ENCODE data around the gene CSRP3.
"Not testable (repeated sequence)": the region's sequence is repeated elsewhere in the genome, so short reads cannot be mapped to it uniquely, and the experiment has no call there.

Gene CSRP3

DNA sequence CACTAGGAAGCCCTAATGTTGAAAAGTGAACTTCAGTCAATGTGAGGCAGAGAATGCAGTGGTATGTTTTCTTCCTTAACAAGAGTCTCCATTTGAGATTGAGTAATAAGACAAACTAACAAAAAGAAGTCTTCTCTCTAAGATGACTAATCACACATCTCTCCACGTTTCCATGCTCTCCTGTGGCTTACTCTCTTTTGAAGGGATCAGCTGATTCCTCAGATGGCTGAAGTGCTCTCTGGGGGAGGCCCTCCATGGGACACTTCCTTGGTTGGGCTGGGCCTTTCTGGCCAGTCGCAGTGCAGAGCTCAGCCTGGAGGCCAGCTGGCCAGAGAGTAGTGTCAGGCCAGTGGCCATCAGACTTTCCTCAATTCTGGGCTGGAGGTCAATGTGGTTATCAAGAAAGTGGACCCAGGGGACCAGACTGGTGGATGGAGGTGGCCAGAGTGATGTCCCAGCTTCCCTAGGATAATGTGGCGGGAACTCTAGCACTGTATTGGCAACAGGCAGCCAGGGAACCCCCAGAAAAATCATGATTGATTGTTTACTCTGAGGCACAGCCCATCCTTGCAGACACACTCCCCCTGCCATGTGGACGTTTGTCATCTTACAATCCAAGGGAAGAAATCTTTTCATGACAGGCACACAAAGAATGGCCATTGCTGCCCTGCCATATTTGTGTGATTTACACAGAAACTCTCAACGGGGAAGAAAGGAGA, 14.5 kb downstream of the CSRP3 start:
- peak in 1 of 58 donors; percentile 37 for DNase-seq

DNA sequence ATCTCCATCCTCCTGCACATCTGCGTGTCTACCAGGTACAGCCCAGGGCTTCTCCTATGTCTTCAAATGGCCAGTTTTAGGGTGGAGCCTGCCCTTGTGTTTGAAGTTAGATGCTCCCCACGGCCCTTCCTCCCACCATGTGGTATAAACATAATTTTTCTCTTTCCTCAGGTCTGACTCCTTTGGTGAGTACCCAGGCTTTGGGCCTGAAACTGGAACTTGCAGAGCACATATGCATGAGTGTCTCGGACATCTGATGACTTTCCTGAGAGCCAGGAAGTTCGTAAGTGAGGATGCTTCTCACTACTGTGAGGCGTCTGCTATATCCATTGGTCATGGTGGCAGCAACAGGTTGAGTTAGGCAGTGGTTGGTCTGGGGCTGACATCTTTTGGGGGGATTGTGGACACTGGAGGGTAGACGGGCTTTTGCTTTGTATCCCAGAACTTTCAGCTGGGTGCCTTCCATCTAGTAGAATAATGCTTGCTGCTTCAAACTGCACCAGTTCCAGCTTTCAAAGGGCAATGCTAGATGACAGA, 16.2 kb downstream of the CSRP3 start:
- no peak for DNase-seq

DNA sequence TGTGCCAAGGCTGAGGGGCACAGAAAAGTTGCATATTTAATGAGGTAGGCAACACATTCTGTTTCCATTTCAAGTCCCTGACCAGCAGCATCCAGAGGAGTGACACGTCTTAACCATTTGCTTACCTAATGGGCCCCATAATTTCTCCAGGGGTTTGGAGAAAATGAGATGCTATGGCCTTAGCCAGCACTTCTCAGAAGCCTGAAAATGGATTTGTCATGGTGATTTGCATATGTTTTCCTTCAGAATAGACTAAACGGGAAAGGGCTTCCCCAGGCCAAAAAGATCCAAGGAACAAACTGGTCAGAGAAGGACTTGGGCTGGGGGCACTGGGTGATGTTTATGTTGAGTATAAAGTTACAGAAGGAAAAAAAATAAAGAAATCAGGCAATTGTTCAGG, 16.7 kb downstream of the CSRP3 start:
- DNase-seq = no peak

DNA sequence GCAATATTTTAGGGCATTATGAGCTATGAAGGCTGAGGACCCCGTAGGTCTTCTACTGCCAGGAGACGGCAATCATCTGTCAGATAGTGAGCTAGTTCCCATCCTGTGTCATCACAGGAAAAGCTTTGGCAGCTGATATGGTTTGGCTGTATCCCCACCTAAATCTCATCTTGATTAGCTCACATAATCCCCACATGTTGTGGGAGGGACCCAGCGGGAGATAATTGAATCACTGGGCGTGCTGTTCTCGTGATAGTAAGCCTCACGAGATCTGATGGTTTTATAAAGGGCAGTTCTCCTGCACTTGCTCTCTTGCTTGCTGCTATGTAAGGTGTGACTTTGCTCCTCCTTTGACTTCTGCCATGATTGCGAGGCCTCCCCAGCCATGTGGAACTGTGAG, 18.1 kb downstream of the CSRP3 start:
- no peak for DNase-seq

DNA sequence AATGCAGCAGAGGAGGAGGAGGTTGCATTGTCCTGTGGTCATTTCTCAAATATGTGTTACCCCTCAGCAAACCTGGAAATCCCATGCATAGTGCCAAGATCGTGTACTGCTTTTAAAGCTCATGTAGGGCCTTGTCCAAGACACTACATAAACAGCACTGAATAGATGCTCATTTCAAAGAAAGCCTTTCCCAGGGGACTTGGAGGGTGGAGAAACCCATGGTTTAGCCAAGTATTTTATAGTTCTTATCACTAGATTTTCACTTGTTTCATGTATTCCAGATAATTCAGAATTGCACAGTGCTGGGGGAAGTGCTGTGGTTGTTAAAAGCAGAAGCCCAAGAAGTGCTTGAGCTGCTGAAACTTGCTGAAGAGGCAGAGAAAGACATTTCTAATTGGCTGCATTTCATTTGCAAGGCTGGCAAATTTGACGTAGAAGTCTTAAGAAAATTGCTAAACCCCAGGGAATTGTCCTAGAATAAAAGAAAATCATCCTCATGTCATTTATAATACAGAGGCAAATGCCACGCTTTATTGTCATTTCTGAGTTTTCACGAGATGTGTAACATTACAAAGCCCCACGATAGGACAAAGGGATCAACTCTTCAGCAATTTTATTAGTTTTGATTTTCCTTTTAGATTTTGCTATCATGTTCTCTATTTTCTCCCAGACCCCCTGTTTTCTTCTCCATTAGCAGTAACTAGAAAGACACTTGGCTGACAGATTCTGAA, 20.1 kb downstream of the CSRP3 start:
- no peak for DNase-seq

DNA sequence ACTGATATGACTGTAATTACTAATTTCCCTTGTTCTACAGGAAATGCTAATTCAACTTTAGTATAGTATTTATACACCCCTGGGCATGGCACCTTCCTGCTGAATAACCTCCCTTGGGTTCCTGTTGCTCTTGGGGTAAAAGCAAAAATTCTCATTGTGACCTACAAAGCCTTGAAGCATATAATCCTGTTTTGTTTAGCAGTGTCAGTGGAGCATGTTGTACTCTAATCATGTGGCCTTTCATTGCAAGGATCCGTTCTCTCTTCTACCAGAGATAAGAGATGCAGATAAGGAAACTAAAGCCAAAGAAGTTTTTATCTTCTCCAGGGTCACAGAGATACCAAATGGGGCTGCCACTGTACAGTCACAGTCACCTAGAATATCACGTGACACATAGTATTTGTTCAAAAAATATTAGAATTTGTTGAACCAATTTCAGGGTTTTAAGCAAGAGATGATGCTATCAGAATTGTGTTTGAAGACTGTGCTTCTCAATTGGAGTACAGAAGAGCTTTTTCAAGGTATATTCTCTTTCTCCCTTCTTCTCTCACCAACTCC, 25.1 kb downstream of the CSRP3 start:
- no peak for DNase-seq

DNA sequence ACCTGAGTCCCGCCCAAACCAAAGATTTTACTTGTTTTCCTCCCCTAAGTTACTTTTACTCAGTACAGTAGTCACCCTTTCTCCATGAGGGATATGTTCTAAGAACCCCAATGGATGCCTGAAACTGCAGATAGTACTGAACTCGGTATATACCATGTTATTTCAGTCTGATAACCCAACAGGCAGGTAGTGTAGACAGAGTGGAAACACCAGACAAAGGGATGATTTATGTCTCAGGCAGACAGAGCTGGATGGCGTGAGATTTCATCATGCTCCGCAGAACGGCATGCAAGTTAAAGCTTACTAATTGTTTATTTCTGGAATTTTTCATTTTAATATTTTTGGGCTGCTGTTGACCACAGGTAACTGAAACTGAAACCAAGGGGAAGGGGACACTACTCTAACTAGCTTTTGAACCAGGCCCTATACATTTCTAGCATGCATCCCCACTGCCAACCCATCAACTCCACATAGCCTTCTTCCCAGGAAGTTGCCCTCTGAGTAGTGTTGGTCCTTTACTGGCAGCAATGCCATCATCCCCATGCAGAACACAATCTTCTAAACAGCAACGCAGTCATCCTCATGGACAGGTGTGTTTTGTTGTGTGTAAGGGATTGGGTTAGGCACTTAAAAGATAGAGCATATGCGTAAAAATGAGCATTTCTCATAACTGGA, 27.7 kb downstream of the CSRP3 start:
- no peak for DNase-seq

DNA sequence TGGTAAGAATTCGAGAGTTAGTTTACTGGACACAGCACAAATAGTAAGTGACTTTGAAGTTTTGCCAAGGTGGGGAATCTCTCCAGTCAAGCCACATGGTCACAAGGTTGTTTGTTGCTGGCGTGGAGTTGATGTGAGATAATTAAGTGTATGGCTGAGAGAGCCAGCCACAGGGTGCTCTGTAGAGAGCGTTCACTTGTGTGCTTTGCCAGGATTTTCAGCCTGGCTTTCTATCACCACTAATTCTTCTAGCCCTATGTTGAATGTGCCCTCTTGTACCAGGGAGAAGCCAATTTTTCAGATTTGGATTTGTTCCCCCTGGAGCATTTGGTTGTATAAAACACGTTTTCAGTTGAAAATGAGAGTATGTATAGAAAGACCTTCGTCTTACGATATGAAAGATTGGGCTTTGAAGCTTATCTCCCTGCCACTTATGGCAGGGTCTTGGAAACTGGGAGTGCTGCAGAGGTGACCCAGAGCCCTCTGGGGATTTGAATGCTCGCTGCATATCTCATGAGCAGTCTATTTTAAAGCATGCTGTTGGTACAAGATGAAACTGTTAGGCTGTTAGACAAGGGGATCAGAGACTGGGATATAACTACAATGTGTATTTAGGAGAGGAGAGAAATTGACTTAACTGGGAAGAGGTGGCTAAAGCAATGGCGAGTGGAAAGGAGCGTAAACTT, 28.6 kb downstream of the CSRP3 start:
- DNase-seq = no peak

DNA sequence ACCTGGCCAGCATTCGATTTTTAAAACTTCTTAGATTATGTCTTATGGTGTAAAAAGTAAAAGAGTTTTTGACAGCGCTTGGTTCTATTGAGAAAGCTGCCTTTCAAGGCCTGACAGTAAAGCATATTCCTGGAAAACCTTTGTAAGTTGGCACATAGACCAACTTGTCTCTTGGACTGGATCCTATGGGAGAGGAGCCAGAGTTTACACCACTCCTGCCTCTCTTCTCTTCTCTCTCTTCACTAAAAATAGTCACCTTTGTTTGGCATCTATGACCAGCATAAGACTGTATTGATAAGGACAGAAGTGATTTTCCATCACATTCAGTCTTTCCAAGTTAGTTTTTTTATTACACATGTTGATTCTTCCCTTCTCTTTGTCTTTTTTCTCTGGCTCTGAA, 33.7 kb downstream of the CSRP3 start:
- no peak for DNase-seq

DNA sequence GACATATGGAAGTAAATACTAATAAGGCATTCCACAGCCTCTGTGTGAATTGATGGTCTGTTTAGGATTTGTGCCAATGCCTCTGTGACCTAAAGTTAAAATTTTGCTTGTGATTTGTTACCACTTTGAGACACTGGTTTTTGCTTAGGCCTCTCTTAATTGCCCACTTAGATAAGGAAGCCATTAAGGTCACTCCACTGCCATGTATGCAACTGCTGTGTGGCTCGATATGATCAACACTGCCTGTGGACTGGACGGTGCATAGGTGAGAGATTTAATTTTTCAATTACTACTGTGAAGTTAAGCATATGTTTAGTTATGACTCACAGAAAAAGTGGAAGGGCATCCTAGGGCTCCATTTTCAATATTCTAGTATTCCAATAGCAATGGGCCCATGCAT, 36.9 kb downstream of the CSRP3 start:
- DNase-seq = no peak

DNA sequence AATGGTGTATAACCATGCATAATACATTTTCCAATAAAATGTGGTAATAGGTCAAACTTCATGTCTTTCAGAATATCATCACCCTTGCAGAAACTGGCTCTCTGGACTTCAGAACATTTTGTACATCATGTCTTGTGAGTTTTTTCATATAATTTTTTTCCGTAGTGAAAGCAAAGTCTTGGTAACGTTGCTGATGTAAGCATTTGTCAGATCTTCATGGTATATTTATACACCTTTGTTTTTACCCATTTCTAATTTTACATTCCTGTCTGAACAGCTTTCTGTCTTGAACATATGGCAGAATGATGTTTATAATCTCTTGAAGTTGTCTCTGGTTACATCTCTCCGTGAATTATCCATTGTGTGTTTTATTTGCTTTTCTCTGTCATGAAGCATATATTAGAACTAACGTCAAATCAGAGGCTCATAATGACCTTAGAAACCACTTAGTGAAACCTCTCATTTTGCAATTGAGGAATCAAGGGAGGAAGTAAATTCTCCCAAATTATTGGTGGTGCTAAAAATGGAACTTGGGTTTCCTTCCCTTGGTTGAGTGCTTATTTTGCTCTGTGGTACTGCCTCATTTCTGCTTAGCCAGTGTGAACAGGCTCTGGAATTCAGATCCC, 37.4 kb downstream of the CSRP3 start:
- DNase-seq = no peak

DNA sequence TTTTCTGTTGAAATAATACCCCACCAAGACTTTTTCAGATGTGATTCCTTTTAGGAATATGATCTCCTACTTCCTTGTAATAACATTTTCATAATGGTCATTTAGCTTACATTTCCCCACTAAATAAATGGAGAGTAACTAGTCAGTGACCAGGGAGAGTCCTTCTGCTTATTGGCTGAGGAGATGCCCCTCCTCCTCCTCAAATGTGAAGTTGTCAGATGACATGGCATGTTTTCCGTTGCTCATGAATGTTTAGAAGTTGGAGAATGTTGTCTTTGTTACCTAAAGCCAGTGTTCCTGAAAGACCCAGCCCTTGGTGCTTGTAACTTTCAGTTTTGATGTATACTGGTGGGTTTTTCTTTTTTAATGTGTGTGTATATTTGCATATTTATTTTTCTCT, 38.2 kb downstream of the CSRP3 start:
- DNase-seq = no peak

DNA sequence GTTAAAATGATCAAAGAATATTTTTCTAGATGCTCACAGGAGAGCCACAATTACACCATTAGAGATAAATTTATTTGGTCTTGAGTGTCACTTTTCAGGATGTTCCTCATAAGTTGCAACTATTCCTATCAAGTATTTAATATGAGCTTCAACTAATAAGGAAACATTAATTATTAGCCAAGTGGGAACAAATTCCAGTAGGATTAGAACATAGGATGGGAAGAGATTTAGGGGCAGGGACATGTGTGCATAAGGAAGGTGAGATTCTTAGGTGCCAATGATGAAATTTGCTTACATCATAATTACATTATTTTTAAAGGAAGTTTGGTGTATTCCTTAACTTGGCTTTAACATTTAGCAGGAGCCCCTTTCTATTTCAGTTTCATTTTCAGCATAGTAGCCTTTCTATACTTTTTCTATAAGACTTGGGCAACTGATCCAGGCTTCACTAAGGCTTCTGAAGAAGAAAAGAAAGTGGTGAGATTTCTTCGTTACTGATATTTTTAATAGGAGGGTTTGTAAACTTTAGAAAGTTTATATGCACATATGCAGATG, 38.8 kb downstream of the CSRP3 start:
- DNase-seq = no peak

DNA sequence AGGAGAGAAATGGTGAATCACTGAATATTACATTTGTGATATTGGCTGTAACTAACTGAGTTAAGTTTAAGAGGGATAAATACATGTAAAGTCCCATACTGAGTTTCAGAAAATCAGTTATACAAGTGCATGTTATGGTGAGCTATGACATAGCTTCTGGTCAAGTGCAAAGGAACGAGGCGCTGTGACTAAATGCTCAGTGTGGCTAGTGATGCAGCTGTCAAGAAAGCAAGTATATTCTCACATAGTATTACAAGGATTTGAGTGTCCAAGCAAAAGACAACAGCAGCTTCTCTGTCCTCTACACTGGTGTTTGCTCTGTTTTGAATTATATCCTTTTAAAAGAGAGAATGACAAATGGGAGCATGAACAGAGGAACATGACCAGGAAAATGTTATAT, 40.1 kb downstream of the CSRP3 start:
- DNase-seq = no peak

DNA sequence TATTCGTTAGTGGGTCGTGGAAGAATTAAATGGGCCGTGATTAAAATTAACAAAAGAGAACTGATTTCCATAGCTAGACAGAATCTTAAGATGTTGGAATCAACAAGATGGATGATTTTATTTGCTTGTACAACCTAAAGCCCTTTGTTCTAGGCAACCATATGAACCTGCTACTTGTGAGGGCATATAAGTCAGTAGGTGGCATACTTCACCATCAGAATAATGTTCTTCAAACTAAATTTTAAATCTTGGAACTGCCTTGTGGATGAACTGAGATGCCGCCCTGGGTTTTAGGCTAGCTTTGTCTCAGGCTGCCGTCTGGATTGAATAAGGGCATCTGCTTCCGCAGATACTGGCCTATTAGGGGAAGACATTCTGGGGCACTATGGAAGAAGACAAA, 40.9 kb downstream of the CSRP3 start:
- DNase-seq = no peak

DNA sequence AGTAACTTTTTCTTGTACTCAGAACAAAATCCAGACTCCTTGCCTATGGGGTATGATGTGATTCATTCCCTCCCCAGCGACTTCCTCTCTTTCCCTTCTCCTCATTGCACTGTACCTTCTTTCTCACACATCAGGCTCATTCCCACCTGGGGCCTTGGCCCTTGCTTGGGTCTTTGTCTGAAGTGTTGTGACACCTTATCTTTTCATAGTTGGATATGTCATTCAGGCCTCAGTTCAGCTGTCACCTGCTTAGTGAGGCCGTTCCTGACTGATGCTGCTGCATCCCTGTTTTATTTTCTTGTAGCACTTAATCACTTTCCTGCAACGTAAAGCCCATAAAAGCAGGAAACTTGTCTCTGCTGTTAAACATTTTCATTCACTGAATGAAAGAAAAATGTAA, 44.9 kb downstream of the CSRP3 start:
- DNase-seq = no peak

DNA sequence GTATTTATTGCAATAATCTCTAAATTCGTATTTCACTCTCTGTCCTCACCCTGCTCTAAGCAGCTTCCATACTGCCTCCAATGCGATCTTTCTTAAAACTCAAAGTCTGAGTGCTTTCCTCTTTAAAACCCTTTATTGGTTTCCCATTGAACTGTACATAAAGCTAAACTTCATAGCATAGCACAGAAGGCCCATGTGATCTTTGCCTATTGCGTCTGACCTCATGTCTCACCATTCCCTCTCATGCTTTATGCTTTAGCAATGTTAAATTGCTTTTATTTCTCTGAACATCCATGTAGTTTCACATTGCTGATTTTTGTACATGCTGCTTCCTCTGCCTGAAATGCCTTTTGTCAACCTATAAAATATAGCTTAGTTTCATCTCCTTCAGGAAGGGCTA, 56.5 kb downstream of the CSRP3 start:
- DNase-seq = no peak

DNA sequence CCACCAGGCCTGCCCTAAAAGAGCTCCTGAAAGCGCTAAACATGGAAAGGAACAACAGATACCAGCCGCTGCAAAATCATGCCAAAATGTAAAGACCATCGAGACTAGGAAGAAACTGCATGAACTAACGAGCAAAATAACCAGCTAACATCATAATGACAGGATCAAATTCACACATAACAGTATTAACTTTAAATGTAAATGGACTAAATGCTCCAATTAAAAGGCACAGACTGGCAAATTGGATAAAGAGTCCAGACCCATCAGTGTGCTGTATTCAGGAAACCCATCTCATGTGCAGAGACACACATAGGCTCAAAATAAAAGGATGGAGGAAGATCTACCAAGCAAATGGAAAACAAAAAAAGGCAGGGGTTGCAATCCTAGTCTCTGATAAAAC, 64.9 kb downstream of the CSRP3 start:
- DNase-seq = not testable (repeated sequence)

DNA sequence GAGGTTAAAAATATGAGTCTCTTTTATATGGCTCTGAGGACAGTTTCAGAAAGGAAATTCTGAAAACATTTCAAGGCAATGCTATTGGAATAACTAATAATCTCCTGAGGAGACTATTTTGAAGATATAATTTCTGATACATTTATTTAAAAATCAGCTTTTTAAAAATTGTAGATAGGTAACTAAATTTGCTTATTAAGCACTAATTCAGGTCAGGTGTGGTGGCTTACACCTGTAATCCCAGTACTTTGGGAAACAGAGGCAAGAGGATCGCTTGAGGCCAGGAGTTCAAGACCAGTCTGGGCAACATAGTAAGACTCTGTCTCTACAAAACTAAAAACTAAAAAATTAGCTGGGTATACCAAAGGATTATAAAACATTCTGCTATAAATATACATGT, 67.8 kb downstream of the CSRP3 start:
- DNase-seq = no peak

All from anterior cingulate cortex (tissue), 58 donors.